Astrocyte of the spinal cord (primary cell): ENCODE results near the gene SSNA1.
A peak's percentile ranks its signal among the peaks of the same experiment; 100 is the strongest.

Experiments used
- DNase-seq: peaks from one replicate; pipeline ENCODE4 v3.0.0; 2011; ENCODE audit warnings: low read depth, low spot score
- H3K4me3 ChIP-seq: 2 replicates; pipeline ENCODE4 v1.5.1; 2011; ENCODE audit warnings: low read depth, mild to moderate bottlenecking, low read length, moderate library complexity
- in situ Hi-C: cut with HindIII; loops from 2 replicates; pipeline ENCODE4 v1.10.0; 2017; ENCODE audit warnings: low sequenced_read_pairs
- TF ChIP-seq, protein P1 (sequence below): IDR thresholded peaks from 2 replicates; pipeline ENCODE4 v1.5.1; 2012; ENCODE audit warnings: low read depth, mild to moderate bottlenecking, low read length, inconsistent platforms

SSNA1 gene

DNA sequence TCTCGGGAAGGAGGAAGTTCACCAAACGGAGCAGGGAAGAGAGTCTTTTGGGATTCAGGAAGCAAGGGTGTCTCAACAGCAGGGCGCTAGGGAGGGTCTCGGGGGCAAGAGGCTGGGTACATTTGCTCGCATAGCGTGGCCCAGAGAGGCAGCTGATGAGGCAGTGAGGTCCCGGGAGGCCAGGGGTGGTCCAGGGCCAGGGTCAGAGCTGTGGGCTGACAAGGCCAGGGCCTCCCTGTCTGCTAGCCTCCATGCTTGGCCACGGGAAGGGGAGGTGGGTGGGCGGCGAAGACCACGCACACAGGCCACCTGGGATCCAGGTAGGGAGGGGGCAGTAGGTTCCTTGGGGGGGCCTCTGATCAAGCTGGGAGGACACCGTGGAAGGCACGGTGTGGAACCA lies 23.1 kb downstream of the SSNA1 start:
- no peak overlapping the region for H3K4me3 ChIP-seq
- in situ Hi-C loops = no loop called here
- TF ChIP-seq, protein P1, sequence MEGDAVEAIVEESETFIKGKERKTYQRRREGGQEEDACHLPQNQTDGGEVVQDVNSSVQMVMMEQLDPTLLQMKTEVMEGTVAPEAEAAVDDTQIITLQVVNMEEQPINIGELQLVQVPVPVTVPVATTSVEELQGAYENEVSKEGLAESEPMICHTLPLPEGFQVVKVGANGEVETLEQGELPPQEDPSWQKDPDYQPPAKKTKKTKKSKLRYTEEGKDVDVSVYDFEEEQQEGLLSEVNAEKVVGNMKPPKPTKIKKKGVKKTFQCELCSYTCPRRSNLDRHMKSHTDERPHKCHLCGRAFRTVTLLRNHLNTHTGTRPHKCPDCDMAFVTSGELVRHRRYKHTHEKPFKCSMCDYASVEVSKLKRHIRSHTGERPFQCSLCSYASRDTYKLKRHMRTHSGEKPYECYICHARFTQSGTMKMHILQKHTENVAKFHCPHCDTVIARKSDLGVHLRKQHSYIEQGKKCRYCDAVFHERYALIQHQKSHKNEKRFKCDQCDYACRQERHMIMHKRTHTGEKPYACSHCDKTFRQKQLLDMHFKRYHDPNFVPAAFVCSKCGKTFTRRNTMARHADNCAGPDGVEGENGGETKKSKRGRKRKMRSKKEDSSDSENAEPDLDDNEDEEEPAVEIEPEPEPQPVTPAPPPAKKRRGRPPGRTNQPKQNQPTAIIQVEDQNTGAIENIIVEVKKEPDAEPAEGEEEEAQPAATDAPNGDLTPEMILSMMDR = no peak
- DNase-seq = no peak

DNA sequence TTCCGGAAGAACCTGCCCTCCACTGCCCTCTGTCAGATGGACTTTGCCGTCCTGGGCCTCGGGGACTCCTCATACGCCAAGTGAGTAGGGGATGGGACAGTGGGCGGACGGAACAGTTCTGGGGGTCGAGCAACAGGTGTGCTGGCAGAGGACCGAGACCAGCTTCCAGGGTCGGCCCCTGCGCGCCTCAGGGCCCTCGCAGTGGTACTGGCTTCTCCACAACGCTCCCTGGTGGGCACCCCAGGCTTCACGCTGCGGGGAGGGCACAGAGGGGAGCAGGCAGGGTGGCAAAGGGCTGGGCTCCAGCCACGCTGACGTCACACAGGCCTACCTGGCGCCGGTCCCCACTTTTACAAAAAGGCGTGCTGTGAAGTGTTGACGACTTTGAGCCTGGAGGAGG lies 24.0 kb downstream of the SSNA1 start:
- DNase-seq = no peak
- TF ChIP-seq, protein P1 = no peak
- in situ Hi-C loops = no loop called here
- H3K4me3 ChIP-seq = no peak overlapping the region

DNA sequence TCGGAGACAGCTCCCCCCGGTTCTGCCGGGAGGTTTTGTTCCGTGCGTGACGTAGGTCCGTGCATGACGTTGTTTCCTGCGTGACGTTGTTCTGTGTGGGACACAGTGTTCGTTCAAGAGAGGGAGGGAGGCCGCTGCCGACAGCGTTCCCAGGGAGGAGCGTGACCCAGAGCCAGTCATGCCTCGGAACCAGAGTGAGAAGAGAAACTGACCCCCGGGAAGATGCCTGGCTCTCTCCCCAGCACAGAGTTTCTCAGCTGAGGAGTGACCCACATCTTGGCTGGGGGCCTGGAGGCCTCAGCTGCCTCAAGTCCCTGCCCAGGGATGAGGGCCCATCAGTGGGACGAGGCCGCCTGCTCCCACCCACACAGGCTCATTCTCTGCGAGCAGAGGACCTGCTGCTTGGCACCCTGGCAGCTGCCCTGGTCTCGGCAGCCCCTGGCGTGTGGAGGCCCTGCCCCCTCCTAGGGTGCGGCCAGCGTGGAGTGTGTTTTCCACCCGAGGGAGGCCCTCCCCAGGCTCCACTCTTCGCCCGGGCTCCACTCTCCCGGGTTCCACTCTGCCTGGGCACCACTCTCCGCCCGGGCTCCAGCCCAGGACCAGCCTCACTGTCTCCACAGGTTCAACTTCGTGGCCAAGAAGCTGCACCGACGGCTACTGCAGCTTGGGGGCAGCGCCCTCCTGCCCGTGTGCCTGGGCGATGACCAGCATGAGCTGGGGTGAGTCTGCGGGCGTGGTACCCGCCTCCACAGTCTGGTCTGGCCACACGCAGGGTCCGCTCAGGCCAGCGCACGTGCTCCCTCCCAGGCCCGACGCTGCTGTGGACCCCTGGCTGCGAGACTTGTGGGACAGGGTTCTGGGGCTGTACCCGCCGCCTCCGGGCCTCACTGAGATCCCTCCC lies 24.9 kb downstream of the SSNA1 start:
- TF ChIP-seq, protein P1 = peak; percentile 25
- H3K4me3 ChIP-seq = no peak overlapping the region
- in situ Hi-C loops = no loop called here
- DNase-seq = no peak

DNA sequence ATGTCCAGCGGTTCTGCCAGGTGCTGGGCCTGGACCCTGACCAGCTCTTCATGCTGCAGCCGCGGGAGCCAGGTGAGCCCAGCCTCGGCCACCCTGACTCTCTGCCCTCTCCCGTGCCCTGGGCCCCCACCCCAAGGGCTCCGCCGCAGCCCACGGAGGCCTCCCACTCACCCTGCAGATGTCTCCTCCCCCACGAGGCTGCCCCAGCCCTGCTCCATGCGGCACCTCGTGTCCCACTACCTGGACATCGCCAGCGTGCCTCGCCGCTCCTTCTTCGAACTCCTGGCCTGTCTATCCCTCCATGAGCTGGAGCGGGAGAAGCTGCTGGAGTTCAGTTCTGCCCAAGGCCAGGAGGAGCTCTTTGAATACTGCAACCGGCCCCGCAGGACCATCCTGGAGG lies 26.1 kb downstream of the SSNA1 start:
- no peak overlapping the region for H3K4me3 ChIP-seq
- in situ Hi-C loops = no loop called here
- DNase-seq = no peak
- TF ChIP-seq, protein P1 = no peak

DNA sequence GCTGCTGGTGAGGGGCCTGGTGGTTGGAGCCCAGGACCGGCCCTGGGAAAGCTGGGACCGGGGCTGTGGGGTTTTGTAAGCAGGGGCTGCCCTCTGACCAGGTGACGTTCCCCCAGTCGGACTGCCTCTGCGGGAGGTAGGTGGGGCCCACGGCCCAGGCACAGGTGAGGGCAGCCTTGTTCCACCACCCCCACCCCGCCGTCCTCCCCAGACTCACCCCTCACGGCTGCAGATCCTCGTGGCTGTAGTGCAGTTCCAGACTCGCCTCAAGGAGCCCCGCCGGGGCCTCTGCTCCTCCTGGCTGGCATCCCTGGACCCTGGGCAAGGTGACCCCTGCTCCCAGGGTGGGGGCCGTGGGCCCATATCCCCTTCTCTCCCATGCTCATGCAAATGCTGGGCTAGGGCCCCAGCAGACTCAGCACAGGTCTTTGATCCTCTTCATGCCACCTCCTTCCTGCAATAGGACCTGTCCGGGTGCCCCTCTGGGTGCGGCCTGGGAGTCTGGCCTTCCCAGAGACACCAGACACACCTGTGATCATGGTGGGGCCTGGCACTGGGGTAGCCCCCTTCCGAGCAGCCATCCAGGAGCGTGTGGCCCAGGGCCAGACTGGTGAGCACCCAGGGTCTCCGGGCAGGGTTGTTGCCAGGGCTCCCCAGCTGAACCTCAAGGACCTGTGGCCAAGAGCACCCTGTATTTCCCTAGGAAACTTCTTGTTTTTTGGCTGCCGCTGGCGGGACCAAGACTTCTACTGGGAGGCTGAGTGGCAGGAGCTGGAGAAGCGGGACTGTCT lies 26.9 kb downstream of the SSNA1 start:
- TF ChIP-seq, protein P1 = no peak
- in situ Hi-C loops = no loop called here
- no peak overlapping the region for H3K4me3 ChIP-seq
- DNase-seq = no peak

DNA sequence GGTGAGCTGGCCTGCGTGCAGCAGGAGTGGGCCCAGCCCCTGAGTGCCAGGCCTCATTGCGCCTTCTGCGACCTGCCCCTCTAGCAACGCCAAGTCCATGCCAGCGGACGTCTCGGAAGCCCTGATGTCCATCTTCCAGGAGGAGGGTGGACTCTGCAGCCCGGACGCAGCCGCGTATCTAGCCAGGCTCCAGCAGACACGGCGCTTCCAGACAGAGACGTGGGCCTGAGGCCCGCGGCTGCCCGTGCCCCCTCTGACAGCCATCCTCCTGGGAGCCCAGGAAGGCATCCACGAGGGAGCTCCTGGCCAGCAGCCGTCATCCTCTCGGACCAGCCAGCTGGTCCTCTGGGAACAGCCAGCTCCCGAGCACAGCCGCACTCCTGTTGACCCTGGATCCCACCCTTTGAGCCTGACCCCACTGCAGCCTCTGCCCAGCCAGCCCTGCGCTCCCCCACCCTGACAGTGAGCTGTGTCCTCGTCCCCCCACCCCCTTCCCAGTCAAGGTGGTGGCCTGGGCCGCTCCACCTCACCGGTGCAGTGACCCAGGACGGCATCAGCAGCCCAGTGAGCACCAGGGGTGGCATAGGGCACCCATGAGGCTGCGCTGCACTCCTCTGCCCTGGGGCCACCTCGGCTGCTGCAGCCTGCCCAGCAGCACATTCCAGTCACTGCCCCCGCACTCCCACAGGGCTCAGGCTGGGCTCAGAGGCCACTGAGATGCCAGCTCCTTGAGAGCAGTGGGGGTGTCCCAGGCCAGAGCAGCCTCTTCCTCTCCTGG lies 27.9 kb downstream of the SSNA1 start:
- DNase-seq = no peak
- no peak overlapping the region for H3K4me3 ChIP-seq
- in situ Hi-C loops = no loop called here
- TF ChIP-seq, protein P1 = no peak
